Breast epithelium (tissue), 3 donors: Measurements from ENCODE around the gene FBXO2.

Experiments used
- CTCF ChIP-seq, 3 donors: fragments of 450-650 bp; IDR thresholded peaks; one replicate each; pipeline ENCODE4 v1.5.1; 2016 to 2017; ENCODE audit warnings: antibody characterized with exemption in 3 of 3, mild to moderate bottlenecking in 3 of 3, moderate library complexity in 3 of 3
- POLR2A ChIP-seq: fragments of 450-650 bp; IDR thresholded peaks from one replicate; pipeline ENCODE4 v1.6.1; 2016; ENCODE audit warnings: antibody characterized with exemption, mild to moderate bottlenecking, moderate library complexity
- POLR2AphosphoS5 ChIP-seq, 3 donors: sonication (generic); formaldehyde crosslinking; IDR thresholded peaks; one replicate each; pipeline ENCODE4 v1.6.1; 2017; ENCODE audit warnings: antibody characterized with exemption in 3 of 3

- no peak for TF ChIP-seq CTCF (IDR thresholded peaks at IDR 0.05)
- TF ChIP-seq POLR2A: no peak
- no peak for TF ChIP-seq POLR2AphosphoS5 (IDR thresholded peaks at IDR 0.05)
Measured at GRCh38 chr1:11661103-11661502, 6.9 kb upstream of the FBXO2 start.
